GM12865 (cell line): ENCODE results near the gene PLEKHM2.
A peak's percentile ranks its signal among the peaks of the same experiment; 100 is the strongest.

Experiments
- DNase-seq: peaks from one replicate; pipeline ENCODE4 v3.0.0; 2010; ENCODE audit warnings: low read depth
- H3K4me3 ChIP-seq: 2 replicates; pipeline ENCODE4 v1.5.1; 2011; ENCODE audit warnings: mild to moderate bottlenecking, low read depth, low read length, control low read depth
- CTCF ChIP-seq: IDR thresholded peaks from 2 replicates; pipeline ENCODE4 v1.5.1; 2011; ENCODE audit warnings: low read length, control low read depth, low read depth, inconsistent platforms; ENCODE audit not compliant: insufficient read depth; ENCODE audit errors: missing control alignments

PLEKHM2 gene

GRCh38 chr1:15681349-15682292, 2.5 kb upstream of the PLEKHM2 start:
- no peak overlapping the region for H3K4me3 ChIP-seq
- DNase-seq, result peak; percentile 47
- TF ChIP-seq CTCF, result no peak

GRCh38 chr1:15682936-15683341, 1.2 kb upstream of the PLEKHM2 start:
- H3K4me3 ChIP-seq, result no peak overlapping the region
- no peak for TF ChIP-seq CTCF
- DNase-seq, result no peak

GRCh38 chr1:15683345-15684039, 628 bp upstream of the PLEKHM2 start:
- H3K4me3 ChIP-seq, result peak overlapping the region; percentile 86
- no peak for TF ChIP-seq CTCF
- no peak for DNase-seq

GRCh38 chr1:15684468-15685291, 560 bp downstream of the PLEKHM2 start:
- no peak for TF ChIP-seq CTCF
- peak overlapping the region; percentile 97 for H3K4me3 ChIP-seq
- peak; percentile 48 for DNase-seq

GRCh38 chr1:15685820-15686219, 1.7 kb downstream of the PLEKHM2 start:
- DNase-seq, result no peak
- H3K4me3 ChIP-seq, result peak overlapping the region; percentile 97
- no peak for TF ChIP-seq CTCF

GRCh38 chr1:15687446-15687845, 3.3 kb downstream of the PLEKHM2 start:
- TF ChIP-seq CTCF, result no peak
- DNase-seq, result no peak
- no peak overlapping the region for H3K4me3 ChIP-seq
